Stimulated activated CD8-positive, alpha-beta memory T cell treated with anti-CD3 and anti-CD28 coated beads, Interleukin-7, amount 100 ng/mL, for 1 hour (primary cell): ENCODE measurements around the gene CLEC2L.

Source experiments
- DNase-seq, 2 donors: peaks; one replicate each; pipeline ENCODE4 v3.0.0-alpha.2; 2020; ENCODE audit warnings: low read depth in 2 of 2

Gene CLEC2L

GRCh38 chr7:139574618-139575337 lies 51.3 kb downstream of the CLEC2L start:
- DNase-seq = no peak

- no peak for DNase-seq
These were observed 51.8 kb downstream of the CLEC2L start for GRCh38 chr7:139575338-139575680.

DNA sequence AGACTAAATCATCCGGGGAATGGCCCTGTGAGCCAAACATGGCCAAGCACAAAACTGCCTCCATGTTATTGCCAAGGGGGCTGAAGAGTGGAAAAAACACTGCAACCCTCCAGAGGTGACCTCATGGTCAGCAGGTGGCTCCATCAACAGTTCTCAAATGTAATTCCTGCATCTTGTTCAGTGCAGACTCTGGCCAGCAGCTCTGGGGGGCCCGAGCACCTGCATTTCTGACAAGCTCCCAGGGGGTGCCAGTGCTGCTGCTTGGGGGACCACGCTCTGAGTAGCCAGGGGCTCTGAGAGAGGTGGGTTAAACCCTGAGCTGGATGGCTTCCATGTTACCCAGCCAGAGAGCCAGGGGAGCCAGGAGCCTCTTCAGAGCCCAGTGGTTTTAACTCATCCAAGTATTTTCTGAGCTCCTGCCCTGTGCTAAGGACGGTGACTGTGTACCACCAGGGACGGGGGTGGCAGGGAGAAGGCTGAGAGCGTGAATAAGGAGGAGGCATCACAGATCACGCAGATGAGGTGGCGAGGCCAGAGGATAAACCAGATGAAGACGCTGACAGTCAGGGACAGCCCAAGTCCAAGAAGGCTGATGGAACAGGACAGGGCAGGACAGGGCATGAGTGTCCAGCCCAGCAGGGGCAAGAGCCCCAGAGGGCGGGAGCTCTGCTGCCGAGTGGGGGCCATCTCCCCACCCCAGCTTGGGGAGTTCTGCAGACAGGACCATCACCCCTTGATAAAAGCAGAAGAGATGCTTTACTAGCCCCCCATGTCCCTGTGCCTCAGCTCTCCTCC lies 52.9 kb downstream of the CLEC2L start:
- no peak for DNase-seq

- no peak for DNase-seq
These were observed 57.0 kb downstream of the CLEC2L start for GRCh38 chr7:139580435-139580834.

DNA sequence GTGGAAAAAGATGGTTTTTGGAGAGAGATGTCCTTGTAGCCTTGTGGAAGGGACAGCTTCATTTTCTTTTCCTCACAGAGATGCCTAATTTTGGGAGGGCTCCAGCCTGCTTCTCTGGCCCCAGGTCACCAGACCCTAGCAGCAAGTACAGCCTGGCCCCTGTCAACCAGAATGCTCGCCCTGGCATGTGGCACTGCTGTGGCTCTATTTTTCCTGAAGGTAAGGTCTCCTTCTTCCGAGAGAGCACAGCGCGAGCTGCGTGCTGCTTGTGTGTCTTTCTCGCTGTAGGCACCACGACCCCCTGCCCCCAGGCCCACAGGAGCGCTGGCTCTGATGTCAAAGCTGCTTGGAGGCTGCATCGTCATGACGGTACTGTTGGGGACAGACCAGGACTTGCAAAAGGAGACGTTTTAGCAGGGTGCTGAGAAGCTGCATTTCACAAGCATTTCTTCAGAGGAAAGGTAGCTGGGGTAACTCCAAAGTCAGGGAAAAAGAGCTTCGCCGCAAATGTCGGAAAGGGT lies 58.7 kb downstream of the CLEC2L start:
- DNase-seq = no peak

DNA sequence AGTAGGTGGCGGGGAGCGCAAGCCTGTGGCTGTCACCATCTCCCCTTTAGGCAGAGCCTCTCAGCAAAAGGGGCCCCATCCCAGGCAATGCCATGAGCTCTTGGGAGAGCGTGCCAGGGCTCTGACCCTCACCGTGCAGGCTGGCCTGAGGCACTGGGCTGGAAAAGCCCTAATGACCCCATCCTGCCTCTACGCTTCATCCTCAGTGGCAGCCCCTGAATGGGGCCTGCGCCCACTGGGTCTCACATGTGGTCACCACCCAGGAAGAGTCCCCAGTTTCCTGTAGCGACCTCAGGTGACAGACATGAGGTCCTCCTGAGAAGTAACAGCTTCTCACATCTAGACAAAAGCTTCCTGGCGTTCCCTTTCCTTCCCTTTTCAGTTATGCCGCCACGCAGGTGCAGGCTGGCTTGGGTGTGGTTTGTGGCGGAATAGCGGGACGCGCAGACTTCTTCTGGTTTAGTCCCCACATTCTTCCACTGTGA lies 59.2 kb downstream of the CLEC2L start:
- DNase-seq = no peak

GRCh38 chr7:139583826-139584553 lies 60.5 kb downstream of the CLEC2L start:
- DNase-seq = no peak

- no peak for DNase-seq
These were observed 61.6 kb downstream of the CLEC2L start for GRCh38 chr7:139585042-139585441.

- no peak for DNase-seq
These were observed 62.8 kb downstream of the CLEC2L start for GRCh38 chr7:139586286-139586685.

DNA sequence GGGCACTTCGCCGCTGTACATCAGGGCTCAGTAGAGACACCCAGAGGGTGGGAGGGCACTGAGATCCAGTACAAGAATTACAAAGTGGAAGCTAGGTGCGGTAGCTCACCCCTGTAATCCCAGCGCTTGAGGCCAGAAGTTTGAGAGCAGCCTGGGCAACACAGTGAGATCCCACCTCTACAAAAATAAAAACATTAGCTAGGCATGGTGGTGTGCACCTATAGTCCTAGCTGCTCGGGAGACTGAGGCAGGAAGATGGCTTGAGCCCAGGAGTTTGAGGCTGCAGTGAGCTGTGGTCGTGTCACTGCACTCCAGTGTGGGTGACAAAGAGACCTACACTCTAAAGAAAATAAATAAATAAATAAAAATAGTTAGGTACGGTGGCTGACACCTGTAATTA lies 64.0 kb downstream of the CLEC2L start:
- DNase-seq = no peak

- no peak for DNase-seq
These were observed 65.1 kb downstream of the CLEC2L start for GRCh38 chr7:139588632-139589031.

GRCh38 chr7:139589474-139589873 lies 66.0 kb downstream of the CLEC2L start:
- DNase-seq = no peak

DNA sequence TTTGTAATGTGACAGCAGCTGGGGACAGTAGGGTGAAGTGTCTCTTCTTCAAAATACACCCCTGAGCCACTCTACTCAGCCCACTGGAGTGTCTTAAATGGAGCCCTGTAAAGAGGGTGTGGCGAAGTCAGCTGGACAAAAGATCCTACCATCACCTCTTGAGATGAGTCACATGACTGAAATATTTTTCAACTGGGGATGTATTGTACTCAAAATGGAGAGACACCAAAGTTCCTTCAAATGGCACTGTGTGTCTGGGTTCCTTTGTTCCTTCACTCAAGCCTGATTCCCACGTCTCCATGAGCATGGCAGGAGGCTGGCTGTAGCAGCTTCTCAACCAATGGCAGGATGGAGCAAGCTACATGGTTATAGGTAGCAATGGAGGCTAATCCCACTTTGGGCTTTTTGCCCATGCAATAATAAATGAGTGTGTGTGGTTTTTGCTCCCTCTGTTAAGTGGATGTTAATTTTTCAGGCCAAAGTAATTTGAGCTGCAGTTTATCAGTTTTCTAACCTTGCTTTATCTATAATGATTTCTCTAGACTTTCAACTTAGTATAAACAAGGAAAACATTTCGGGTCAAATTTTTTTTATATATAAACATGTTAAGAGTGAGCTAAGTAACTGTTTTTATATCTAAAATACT lies 68.2 kb downstream of the CLEC2L start:
- DNase-seq = no peak

- DNase-seq = no peak
These were observed 69.4 kb downstream of the CLEC2L start for GRCh38 chr7:139592801-139593461.

- no peak for DNase-seq
These were observed 70.6 kb downstream of the CLEC2L start for GRCh38 chr7:139594090-139594489.
